ENCODE data around the gene RENBP.
"Not testable (repeated sequence)": the region's sequence is repeated elsewhere in the genome, so short reads cannot be mapped to it uniquely, and the experiment has no call there.

RENBP gene

GRCh38 chrX:153980394-153980793, 36.0 kb upstream of the RENBP start:
- H3K9ac ChIP-seq (ENCODE audit: low read length), result not testable (repeated sequence)

GRCh38 chrX:153974726-153975286, 30.4 kb upstream of the RENBP start:
- Histone ChIP-seq H3K27ac (ENCODE audit: low read length) (no peak overlapping the region), H3K27me3 (ENCODE audit: control insufficient read depth, insufficient read depth, low read length) (no peaks in the 10 kb centered on the region), H3K4me1 (ENCODE audit: control insufficient read depth, low read depth, low read length) (no peaks in the 10 kb centered on the region), H3K9ac (ENCODE audit: low read length) (no peak overlapping the region), H3K36me3 (ENCODE audit: control insufficient read depth, low read depth, low read length) (no peaks in the 10 kb centered on the region), H3K9me3 (ENCODE audit: control insufficient read depth, low read depth, low read length) (no peaks in the 10 kb centered on the region), H3K4me3 (ENCODE audit: low read length) (no peak overlapping the region)

More at GRCh38 chrX:153980394-153980793, 36.0 kb upstream of the RENBP start:
- H3K27ac ChIP-seq (ENCODE audit: low read length); H3K4me3 ChIP-seq (ENCODE audit: low read length); H3K4me1 ChIP-seq (ENCODE audit: control insufficient read depth, low read depth, low read length); H3K27me3 ChIP-seq (ENCODE audit: control insufficient read depth, insufficient read depth, low read length); H3K9me3 ChIP-seq (ENCODE audit: control insufficient read depth, low read depth, low read length); H3K36me3 ChIP-seq (ENCODE audit: control insufficient read depth, low read depth, low read length): not testable (repeated sequence)

GRCh38 chrX:153974003-153974725, 29.7 kb upstream of the RENBP start:
- Histone ChIP-seq H3K27ac (ENCODE audit: low read length) (no peak overlapping the region), H3K9me3 (ENCODE audit: control insufficient read depth, low read depth, low read length) (no peaks in the 10 kb centered on the region), H3K4me1 (ENCODE audit: control insufficient read depth, low read depth, low read length) (no peaks in the 10 kb centered on the region), H3K27me3 (ENCODE audit: control insufficient read depth, insufficient read depth, low read length) (no peaks in the 10 kb centered on the region), H3K4me3 (ENCODE audit: low read length) (no peak overlapping the region), H3K9ac (ENCODE audit: low read length) (no peak overlapping the region), H3K36me3 (ENCODE audit: control insufficient read depth, low read depth, low read length) (no peaks in the 10 kb centered on the region)

- H3K36me3 ChIP-seq (ENCODE audit: control insufficient read depth, low read depth, low read length), result no peaks in the 10 kb centered on the region
- peak overlapping the region; percentile 77 for H3K4me3 ChIP-seq (ENCODE audit: low read length)
- H3K27ac ChIP-seq (ENCODE audit: low read length), result peak overlapping the region; percentile 59
- H3K4me1 ChIP-seq (ENCODE audit: control insufficient read depth, low read depth, low read length), result no peaks in the 10 kb centered on the region
- H3K27me3 ChIP-seq (ENCODE audit: control insufficient read depth, insufficient read depth, low read length), result no peaks in the 10 kb centered on the region
- no peaks in the 10 kb centered on the region for H3K9me3 ChIP-seq (ENCODE audit: control insufficient read depth, low read depth, low read length)
- H3K9ac ChIP-seq (ENCODE audit: low read length), result peak overlapping the region; percentile 78
These were observed 28.9 kb upstream of the RENBP start for GRCh38 chrX:153973127-153974002.

GRCh38 chrX:153972368-153973126, 28.1 kb upstream of the RENBP start, which contains the start of gene TMEM187:
Gene TMEM187 (plus strand): TSS chrX:153972754. CDS start chrX:153982063, 9,309 bp downstream.
- no peaks in the 10 kb centered on the region for H3K27me3 ChIP-seq (ENCODE audit: control insufficient read depth, insufficient read depth, low read length)

GRCh38 chrX:153971450-153972367, 27.3 kb upstream of the RENBP start, which contains the start of gene HCFC1:
Gene HCFC1 (minus strand): TSS chrX:153971818. CDS start chrX:153970840, 978 bp downstream.
- H3K27ac ChIP-seq (ENCODE audit: low read length), result peak within 1 kb of the TSS; percentile 99
- no peaks in the 10 kb centered on the region for H3K27me3 ChIP-seq (ENCODE audit: control insufficient read depth, insufficient read depth, low read length)
- peak within 1 kb of the TSS; percentile 87 for H3K4me3 ChIP-seq (ENCODE audit: low read length)
- no peaks in the 10 kb centered on the region for H3K36me3 ChIP-seq (ENCODE audit: control insufficient read depth, low read depth, low read length)
- H3K4me1 ChIP-seq (ENCODE audit: control insufficient read depth, low read depth, low read length), result peaks cover 7% of the 10 kb centered on the region
- peaks cover 4% of the 10 kb centered on the region for H3K9me3 ChIP-seq (ENCODE audit: control insufficient read depth, low read depth, low read length)
- peak within 1 kb of the TSS; percentile 100 for H3K9ac ChIP-seq (ENCODE audit: low read length)

More at GRCh38 chrX:153972368-153973126, 28.1 kb upstream of the RENBP start, which contains the start of gene TMEM187:
- peak within 1 kb of the TSS; percentile 100 for H3K9ac ChIP-seq (ENCODE audit: low read length)
- no peaks in the 10 kb centered on the region for H3K36me3 ChIP-seq (ENCODE audit: control insufficient read depth, low read depth, low read length)
- H3K4me1 ChIP-seq (ENCODE audit: control insufficient read depth, low read depth, low read length), result peaks cover 3% of the 10 kb centered on the region
- H3K4me3 ChIP-seq (ENCODE audit: low read length), result peak within 1 kb of the TSS; percentile 87
- H3K27ac ChIP-seq (ENCODE audit: low read length), result peak within 1 kb of the TSS; percentile 99
- peaks cover 4% of the 10 kb centered on the region for H3K9me3 ChIP-seq (ENCODE audit: control insufficient read depth, low read depth, low read length)

- Histone ChIP-seq H3K27me3 (ENCODE audit: control insufficient read depth, insufficient read depth, low read length) (no peaks in the 10 kb centered on the region), H3K27ac (ENCODE audit: low read length) (peak overlapping the region; percentile 99), H3K4me1 (ENCODE audit: control insufficient read depth, low read depth, low read length) (peaks cover 7% of the 10 kb centered on the region), H3K36me3 (ENCODE audit: control insufficient read depth, low read depth, low read length) (no peaks in the 10 kb centered on the region), H3K9ac (ENCODE audit: low read length) (peak overlapping the region; percentile 100), H3K4me3 (ENCODE audit: low read length) (peak overlapping the region; percentile 87), H3K9me3 (ENCODE audit: control insufficient read depth, low read depth, low read length) (peaks cover 4% of the 10 kb centered on the region)
These were observed 26.6 kb upstream of the RENBP start for GRCh38 chrX:153971124-153971449.

GRCh38 chrX:153970357-153971123, 26.1 kb upstream of the RENBP start:
- Histone ChIP-seq H3K36me3 (ENCODE audit: control insufficient read depth, low read depth, low read length) (no peaks in the 10 kb centered on the region), H3K27ac (ENCODE audit: low read length) (peak overlapping the region; percentile 99), H3K9me3 (ENCODE audit: control insufficient read depth, low read depth, low read length) (peaks cover 4% of the 10 kb centered on the region), H3K9ac (ENCODE audit: low read length) (peak overlapping the region; percentile 100), H3K27me3 (ENCODE audit: control insufficient read depth, insufficient read depth, low read length) (no peaks in the 10 kb centered on the region), H3K4me3 (ENCODE audit: low read length) (peak overlapping the region; percentile 87), H3K4me1 (ENCODE audit: control insufficient read depth, low read depth, low read length) (peaks cover 7% of the 10 kb centered on the region)

- Histone ChIP-seq H3K27me3 (ENCODE audit: control insufficient read depth, insufficient read depth, low read length) (no peaks in the 10 kb centered on the region), H3K9ac (ENCODE audit: low read length) (no peak overlapping the region), H3K4me1 (ENCODE audit: control insufficient read depth, low read depth, low read length) (peaks cover 7% of the 10 kb centered on the region), H3K27ac (ENCODE audit: low read length) (no peak overlapping the region), H3K4me3 (ENCODE audit: low read length) (peak overlapping the region; percentile 87), H3K9me3 (ENCODE audit: control insufficient read depth, low read depth, low read length) (peaks cover 4% of the 10 kb centered on the region), H3K36me3 (ENCODE audit: control insufficient read depth, low read depth, low read length) (no peaks in the 10 kb centered on the region)
These were observed 25.5 kb upstream of the RENBP start for GRCh38 chrX:153969904-153970356.

All from iPS-18a (cell line).